BLaER1 treated with 17β-estradiol and CSF1 and Interleukin-3, amounts not matched to agents 10 nM and 100 nM (cell line): ENCODE measurements around the gene FHDC1.

ENCODE experiments used
- H3K27ac ChIP-seq, 11 experiments: shearing (Covaris generic); formaldehyde crosslinking; 2 replicates each; pipeline ENCODE4 v1.8.1; 2022
- H3K27me3 ChIP-seq, 11 experiments: shearing (Covaris generic); formaldehyde crosslinking; 2 replicates each; pipeline ENCODE4 v1.8.1; 2022
- H3K36me3 ChIP-seq, 11 experiments: shearing (Covaris generic); formaldehyde crosslinking; 2 replicates each; pipeline ENCODE4 v1.8.1; 2022
- H3K4me1 ChIP-seq, 10 experiments: shearing (Covaris generic); formaldehyde crosslinking; 2 replicates each; pipeline ENCODE4 v1.8.1; 2022
- H3K4me2 ChIP-seq, 11 experiments: shearing (Covaris generic); formaldehyde crosslinking; 2 replicates each; pipeline ENCODE4 v1.8.1; 2022
- H3K4me3 ChIP-seq, 10 experiments: shearing (Covaris generic); formaldehyde crosslinking; 2 replicates each; pipeline ENCODE4 v1.8.1; 2022
- H3K9ac ChIP-seq, 11 experiments: shearing (Covaris generic); formaldehyde crosslinking; 2 replicates each; pipeline ENCODE4 v1.8.1; 2022
- H3K9me3 ChIP-seq, 11 experiments: shearing (Covaris generic); formaldehyde crosslinking; replicated peaks in 1 of 11; 2 replicates each; pipeline ENCODE4 v1.8.1; 2022
- H4K20me1 ChIP-seq, 11 experiments: shearing (Covaris generic); formaldehyde crosslinking; 2 replicates each; pipeline ENCODE4 v1.8.1; 2022
- Cebpa-rat ChIP-seq, 11 experiments: shearing (Covaris generic); IDR thresholded peaks; 2 replicates each; pipeline ENCODE4 v1.8.1; 2022

Gene FHDC1

GRCh38 chr4:153018031-153018430, 81.9 kb downstream of the FHDC1 start:
- Histone ChIP-seq H3K9ac (no peak overlapping the region), H3K27me3 (no peaks in the 10 kb centered on the region), H3K27ac (no peak overlapping the region)

GRCh38 chr4:153018684-153019083, 82.6 kb downstream of the FHDC1 start:
- Histone ChIP-seq H3K9ac (no peak overlapping the region), H3K4me2 (no peak overlapping the region), H3K27ac (no peak overlapping the region), H3K4me1 (peaks cover 0 to 6% (median 2%) of the 10 kb centered on the region in 10 experiments; a peak in 12 of 20 replicates), H3K27me3 (no peaks in the 10 kb centered on the region), H3K36me3 (no peaks in the 10 kb centered on the region), H3K4me3 (no peak overlapping the region), H4K20me1 (no peaks in the 10 kb centered on the region), H3K9me3 (peaks cover 14 to 21% (median 19%) of the 10 kb centered on the region in 11 experiments; a peak in 21 of 22 replicates)
- no peak for TF ChIP-seq Cebpa-rat (IDR thresholded peaks at IDR 0.05)

More at GRCh38 chr4:153018031-153018430, 81.9 kb downstream of the FHDC1 start:
- Histone ChIP-seq H3K9me3 (peaks cover 14 to 21% (median 19%) of the 10 kb centered on the region in 11 experiments; a peak in 21 of 22 replicates), H3K36me3 (no peaks in the 10 kb centered on the region), H3K4me1 (peaks cover 0 to 7% (median 2%) of the 10 kb centered on the region in 10 experiments; a peak in 5 of 20 replicates), H3K4me3 (no peak overlapping the region), H3K4me2 (no peak overlapping the region), H4K20me1 (no peaks in the 10 kb centered on the region)
- no peak for TF ChIP-seq Cebpa-rat (IDR thresholded peaks at IDR 0.05)

- Histone ChIP-seq H4K20me1 (no peaks in the 10 kb centered on the region), H3K27ac (no peak overlapping the region), H3K9me3 (peaks cover 14 to 21% (median 19%) of the 10 kb centered on the region in 11 experiments; a peak in 21 of 22 replicates), H3K4me1 (peaks cover 0 to 11% (median 5%) of the 10 kb centered on the region in 10 experiments; a peak in 9 of 20 replicates), H3K36me3 (no peaks in the 10 kb centered on the region), H3K4me2 (no peak overlapping the region), H3K27me3 (no peaks in the 10 kb centered on the region), H3K9ac (no peak overlapping the region), H3K4me3 (no peak overlapping the region)
- TF ChIP-seq Cebpa-rat (IDR thresholded peaks at IDR 0.05): no peak
Measured at GRCh38 chr4:153019906-153020305, 83.8 kb downstream of the FHDC1 start.

GRCh38 chr4:153020457-153020856, 84.3 kb downstream of the FHDC1 start:
- Histone ChIP-seq H3K36me3 (no peaks in the 10 kb centered on the region), H3K27ac (no peak overlapping the region), H3K4me3 (no peak overlapping the region), H3K27me3 (no peaks in the 10 kb centered on the region), H3K9me3 (peaks cover 14 to 21% (median 19%) of the 10 kb centered on the region in 11 experiments; a peak in 21 of 22 replicates), H4K20me1 (no peaks in the 10 kb centered on the region), H3K4me2 (no peak overlapping the region), H3K9ac (no peak overlapping the region), H3K4me1 (peaks cover 0 to 11% (median 5%) of the 10 kb centered on the region in 10 experiments; a peak in 9 of 20 replicates)
- TF ChIP-seq Cebpa-rat (IDR thresholded peaks at IDR 0.05): no peak

GRCh38 chr4:153021276-153021675, 85.2 kb downstream of the FHDC1 start:
- Histone ChIP-seq H3K4me1 (peaks cover 0 to 11% (median 5%) of the 10 kb centered on the region in 10 experiments; a peak in 9 of 20 replicates), H3K4me2 (no peak overlapping the region), H3K27me3 (no peaks in the 10 kb centered on the region), H3K36me3 (no peaks in the 10 kb centered on the region), H3K9me3 (peaks cover 14 to 21% (median 19%) of the 10 kb centered on the region in 11 experiments; a peak in 21 of 22 replicates), H3K27ac (no peak overlapping the region), H3K4me3 (no peak overlapping the region), H4K20me1 (no peaks in the 10 kb centered on the region), H3K9ac (no peak overlapping the region)
- TF ChIP-seq Cebpa-rat (IDR thresholded peaks at IDR 0.05): no peak

GRCh38 chr4:153022241-153022715, 86.2 kb downstream of the FHDC1 start:
- Histone ChIP-seq H3K27ac (no peak overlapping the region), H4K20me1 (no peaks in the 10 kb centered on the region; a peak in 1 of 22 replicates), H3K9me3 (peaks cover 15 to 23% (median 18%) of the 10 kb centered on the region in 11 experiments; a peak in 20 of 22 replicates), H3K4me3 (no peak overlapping the region), H3K27me3 (no peaks in the 10 kb centered on the region), H3K36me3 (no peaks in the 10 kb centered on the region), H3K4me2 (no peak overlapping the region), H3K4me1 (peaks cover 0 to 13% (median 5%) of the 10 kb centered on the region in 10 experiments; a peak in 9 of 20 replicates), H3K9ac (no peak overlapping the region)
- no peak for TF ChIP-seq Cebpa-rat (IDR thresholded peaks at IDR 0.05)

- H3K9me3 ChIP-seq: peaks cover 9 to 21% (median 18%) of the 10 kb centered on the region in 11 experiments
- peaks cover 0 to 22% (median 5%) of the 10 kb centered on the region in 10 experiments; a peak in 10 of 20 replicates for H3K4me1 ChIP-seq
- no peak overlapping the region for H3K27ac ChIP-seq
- TF ChIP-seq Cebpa-rat (IDR thresholded peaks at IDR 0.05): no peak
- H3K9ac ChIP-seq: no peak overlapping the region
- 0 out of 22 replicates have a peak overlapping the region, but pooled peaks of 1 of the 11 experiments have one; percentile 42 for H3K4me2 ChIP-seq
- no peaks in the 10 kb centered on the region for H3K36me3 ChIP-seq
- H3K4me3 ChIP-seq: no peak overlapping the region
- no peaks in the 10 kb centered on the region for H3K27me3 ChIP-seq
- no peaks in the 10 kb centered on the region; a peak in 1 of 22 replicates for H4K20me1 ChIP-seq
Measured at GRCh38 chr4:153023139-153023538, 87.0 kb downstream of the FHDC1 start.

- Histone ChIP-seq H4K20me1 (no peaks in the 10 kb centered on the region; a peak in 1 of 22 replicates), H3K36me3 (no peaks in the 10 kb centered on the region), H3K9me3 (peaks cover 10 to 21% (median 18%) of the 10 kb centered on the region in 11 experiments), H3K4me2 (peak overlapping the region in 4 of 11 experiments; percentile 15 to 42 (median 26); a peak in 4 of 22 replicates), H3K27ac (no peak overlapping the region), H3K9ac (no peak overlapping the region), H3K27me3 (no peaks in the 10 kb centered on the region), H3K4me3 (no peak overlapping the region), H3K4me1 (peaks cover 0 to 29% (median 6%) of the 10 kb centered on the region in 10 experiments; a peak in 10 of 20 replicates)
- TF ChIP-seq Cebpa-rat (IDR thresholded peaks at IDR 0.05): no peak
Measured at GRCh38 chr4:153023692-153024394, 87.7 kb downstream of the FHDC1 start.

- peaks cover 17 to 25% (median 23%) of the 10 kb centered on the region in 11 experiments for H3K9me3 ChIP-seq
- no peak overlapping the region for H3K27ac ChIP-seq
- no peak overlapping the region for H3K4me2 ChIP-seq
- no peak overlapping the region for H3K9ac ChIP-seq
- TF ChIP-seq Cebpa-rat (IDR thresholded peaks at IDR 0.05): no peak
- H3K4me1 ChIP-seq: peaks cover 0 to 35% (median 6%) of the 10 kb centered on the region in 10 experiments; a peak in 10 of 20 replicates
- no peaks in the 10 kb centered on the region for H3K27me3 ChIP-seq
- no peaks in the 10 kb centered on the region for H3K36me3 ChIP-seq
- no peak overlapping the region for H3K4me3 ChIP-seq
- H4K20me1 ChIP-seq: no peaks in the 10 kb centered on the region; a peak in 1 of 22 replicates
Measured at GRCh38 chr4:153024466-153024865, 88.3 kb downstream of the FHDC1 start.
